Sigmoid colon (tissue), 4 donors: Measurements from ENCODE around the gene SHISA5.

Experiments
- CTCF ChIP-seq, 4 experiments: fragments of 450-650 bp in 3 of 4; fragments of 200-600 bp in 1 of 4; IDR thresholded peaks; one replicate each; pipeline ENCODE4 v1.5.1; 2016 to 2019; ENCODE audit warnings: antibody characterized with exemption in 4 of 4, mild to moderate bottlenecking in 3 of 4, moderate library complexity in 2 of 4
- EP300 ChIP-seq, 4 donors: sonication (generic); formaldehyde crosslinking; IDR thresholded peaks; one replicate each; pipeline ENCODE4 v1.6.1; 2017; ENCODE audit warnings: antibody characterized with exemption in 4 of 4

GRCh38 chr3:48470286-48470685 is 33.7 kb downstream of the SHISA5 start:
- no peak for TF ChIP-seq EP300 (IDR thresholded peaks at IDR 0.05)
- no peak for TF ChIP-seq CTCF (IDR thresholded peaks at IDR 0.05)
